Measurements from ENCODE around the gene ZNF239.
A peak's percentile ranks its signal among the peaks of the same experiment; 100 is the strongest.
"Not testable (repeated sequence)": the region's sequence is repeated elsewhere in the genome, so short reads cannot be mapped to it uniquely, and the experiment has no call there.

ZNF239 gene

GRCh38 chr10:43574001-43574892 lies at the start of gene ZNF239:
TSS of gene ZNF239 (minus strand) at chr10:43574616. CDS start at chr10:43558079, 16,537 bp downstream.
- DNase-seq (ENCODE audit: low spot score): peak; percentile 85

- DNase-seq (ENCODE audit: low spot score): peak; percentile 29
These were observed 48.9 kb upstream of the ZNF239 start for GRCh38 chr10:43623351-43623750.

GRCh38 chr10:43622038-43622437 lies 47.6 kb upstream of the ZNF239 start:
- no peak for DNase-seq (ENCODE audit: low spot score)

- no peak for DNase-seq (ENCODE audit: low spot score)
These were observed 45.0 kb upstream of the ZNF239 start for GRCh38 chr10:43619368-43619767.

GRCh38 chr10:43616697-43617370 lies 42.4 kb upstream of the ZNF239 start:
- DNase-seq (ENCODE audit: low spot score): no peak

GRCh38 chr10:43610636-43611035 lies 36.2 kb upstream of the ZNF239 start:
- no peak for DNase-seq (ENCODE audit: low spot score)

GRCh38 chr10:43607199-43607573 lies 32.8 kb upstream of the ZNF239 start:
- DNase-seq (ENCODE audit: low spot score): no peak

- DNase-seq (ENCODE audit: low spot score): peak; percentile 63
These were observed 32.1 kb upstream of the ZNF239 start, which contains the start of gene ZNF485 for GRCh38 chr10:43606323-43607198. TSS of gene ZNF485 (plus strand) at chr10:43606438. CDS start at chr10:43607051, 613 bp downstream.

- DNase-seq (ENCODE audit: low spot score): no peak
These were observed 31.5 kb upstream of the ZNF239 start for GRCh38 chr10:43605850-43606322.

- not testable (repeated sequence) for DNase-seq (ENCODE audit: low spot score)
These were observed 27.2 kb upstream of the ZNF239 start for GRCh38 chr10:43601576-43601975.

- DNase-seq (ENCODE audit: low spot score): no peak
These were observed 24.9 kb upstream of the ZNF239 start for GRCh38 chr10:43599333-43599732.

GRCh38 chr10:43598446-43598845 lies 24.0 kb upstream of the ZNF239 start:
- no peak for DNase-seq (ENCODE audit: low spot score)

- no peak for DNase-seq (ENCODE audit: low spot score)
These were observed 22.1 kb upstream of the ZNF239 start for GRCh38 chr10:43596546-43596945.

- DNase-seq (ENCODE audit: low spot score): peak; percentile 32
These were observed 21.4 kb upstream of the ZNF239 start for GRCh38 chr10:43595739-43596298.

GRCh38 chr10:43594944-43595589 lies 20.7 kb upstream of the ZNF239 start:
- DNase-seq (ENCODE audit: low spot score): peak; percentile 57

- DNase-seq (ENCODE audit: low spot score): no peak
These were observed 17.0 kb upstream of the ZNF239 start for GRCh38 chr10:43591303-43591904.

- DNase-seq (ENCODE audit: low spot score): not testable (repeated sequence)
These were observed 12.3 kb upstream of the ZNF239 start for GRCh38 chr10:43586730-43587115.

- no peak for DNase-seq (ENCODE audit: low spot score)
These were observed 11.7 kb upstream of the ZNF239 start for GRCh38 chr10:43585981-43586729.

- DNase-seq (ENCODE audit: low spot score): no peak
These were observed 10.6 kb upstream of the ZNF239 start for GRCh38 chr10:43585046-43585445.

GRCh38 chr10:43584051-43584450 lies 9.6 kb upstream of the ZNF239 start:
- DNase-seq (ENCODE audit: low spot score): no peak

Measured in CD4-positive, alpha-beta T cell treated with Interleukin-2 at 100 ng/mL for 4 hours (primary cell).